HEK293T (cell line): ENCODE results near the gene CBX3.
"Not testable (repeated sequence)": the region's sequence is repeated elsewhere in the genome, so short reads cannot be mapped to it uniquely, and the experiment has no call there.

Experiments used
- CTCF ChIA-PET: fragments of 350-600 bp; formaldehyde crosslinking; extraction: SDS; loops from one replicate; lab custom pipeline; 2021; ENCODE audit warnings: antibody characterized with exemption, inconsistent platforms; lab: Yijun Ruan, JAX
- POLR2A ChIA-PET: fragments of 350-600 bp; formaldehyde crosslinking; extraction: SDS; loops from one replicate; lab custom pipeline; 2020; ENCODE audit warnings: antibody characterized with exemption, inconsistent platforms; lab: Yijun Ruan, JAX
- DNase-seq: peaks from one replicate; pipeline ENCODE4 v3.0.0; 2012; ENCODE audit warnings: mixed read lengths; ENCODE audit errors: extremely low spot score
- ARNT ChIP-seq: fragments of 450-650 bp; IDR thresholded peaks from 2 replicates; pipeline ENCODE4 v1.6.1; 2017; ENCODE audit warnings: mild to moderate bottlenecking
- BHLHE40 ChIP-seq: fragments of 450-650 bp; IDR thresholded peaks from 2 replicates; pipeline ENCODE4 v1.6.1; 2016; ENCODE audit warnings: mild to moderate bottlenecking, moderate library complexity, borderline replicate concordance
- CTBP1 ChIP-seq: fragments of 450-650 bp; IDR thresholded peaks from 2 replicates; pipeline ENCODE4 v1.6.1; 2016; ENCODE audit warnings: borderline replicate concordance
- ELF4 ChIP-seq: fragments of 450-650 bp; IDR thresholded peaks from 2 replicates; pipeline ENCODE4 v1.6.1; 2017; ENCODE audit warnings: antibody characterized with exemption
- FOXA1 ChIP-seq: fragments of 450-650 bp; IDR thresholded peaks from 2 replicates; pipeline ENCODE4 v1.6.1; 2016; ENCODE audit warnings: mild to moderate bottlenecking
- FOXK2 ChIP-seq: fragments of 450-650 bp; IDR thresholded peaks from 2 replicates; pipeline ENCODE4 v1.6.1; 2016; ENCODE audit warnings: mild to moderate bottlenecking
- FOXM1 ChIP-seq: fragments of 450-650 bp; IDR thresholded peaks from 2 replicates; pipeline ENCODE4 v1.6.1; 2017; ENCODE audit warnings: mild to moderate bottlenecking, borderline replicate concordance
- HDGF ChIP-seq: fragments of 450-650 bp; IDR thresholded peaks from 2 replicates; pipeline ENCODE4 v1.6.1; 2017; ENCODE audit warnings: antibody characterized with exemption, borderline replicate concordance
- L3MBTL2 ChIP-seq: fragments of 450-650 bp; conservative IDR thresholded peaks from 2 replicates; pipeline ENCODE4 v1.6.1; 2016; ENCODE audit warnings: mild to moderate bottlenecking
- LEF1 ChIP-seq: fragments of 450-650 bp; IDR thresholded peaks from 2 replicates; pipeline ENCODE4 v1.6.1; 2017; ENCODE audit warnings: mild to moderate bottlenecking, borderline replicate concordance
- NFRKB ChIP-seq: fragments of 450-650 bp; IDR thresholded peaks from 2 replicates; pipeline ENCODE4 v1.6.1; 2016; ENCODE audit warnings: mild to moderate bottlenecking, moderate library complexity
- PKNOX1 ChIP-seq: fragments of 450-650 bp; IDR thresholded peaks from 2 replicates; pipeline ENCODE4 v1.6.1; 2016
- SP1 ChIP-seq: fragments of 450-650 bp; IDR thresholded peaks from 2 replicates; pipeline ENCODE4 v1.6.1; 2017
- SUZ12 ChIP-seq: fragments of 450-650 bp; IDR thresholded peaks from 2 replicates; pipeline ENCODE4 v1.6.1; 2016; ENCODE audit warnings: mild to moderate bottlenecking
- TARDBP ChIP-seq: fragments of 450-650 bp; IDR thresholded peaks from 2 replicates; pipeline ENCODE4 v1.6.1; 2016
- ZNF384 ChIP-seq: fragments of 450-650 bp; IDR thresholded peaks from 2 replicates; pipeline ENCODE4 v1.6.1; 2016

The CBX3 gene

GRCh38 chr7:26156451-26157420 is 44.8 kb upstream of the CBX3 start:
- DNase-seq = no peak
- POLR2A ChIA-PET = interaction anchor here (0.7 kb wide), 1 partner anchor 24 kb away, joined by 3 read pairs; no protein-coding TSS in a partner anchor
- CTCF ChIA-PET = interaction anchor here (0.6 to 1.4 kb wide), 2 partner anchors 11 to 264 kb away, joined by 3 to 6 read pairs; no protein-coding TSS in a partner anchor
- TF ChIP-seq LEF1 (no peak), TARDBP (no peak), ARNT (no peak), SP1 (no peak), ZNF384 (no peak), HDGF (no peak), CTBP1 (no peak), PKNOX1 (no peak), FOXK2 (no peak), SUZ12 (no peak), BHLHE40 (no peak), L3MBTL2 (no peak), FOXM1 (no peak), ELF4 (no peak), FOXA1 (no peak), NFRKB (no peak)

GRCh38 chr7:26157520-26158105 is 43.9 kb upstream of the CBX3 start:
- DNase-seq = no peak
- CTCF ChIA-PET = interaction anchor here (0.6 to 1.4 kb wide), 3 partner anchors 12 to 265 kb away, joined by 3 to 6 read pairs (median 3); no protein-coding TSS in a partner anchor
- no peak for TF ChIP-seq BHLHE40
- TF ChIP-seq TARDBP = no peak
- TF ChIP-seq L3MBTL2 = no peak
- TF ChIP-seq CTBP1 = no peak
- no peak for TF ChIP-seq SP1
- no peak for TF ChIP-seq SUZ12
- no peak for TF ChIP-seq PKNOX1
- TF ChIP-seq ARNT = no peak
- no peak for TF ChIP-seq FOXK2
- TF ChIP-seq FOXM1 = no peak
- TF ChIP-seq NFRKB = no peak
- POLR2A ChIA-PET = interaction anchor here (0.7 kb wide), 1 partner anchor 23 kb away, joined by 3 read pairs; no protein-coding TSS in a partner anchor

- no peak for DNase-seq
- TF ChIP-seq SP1 (no peak), ZNF384 (no peak), L3MBTL2 (no peak)
- ChIA-PET CTCF (interaction anchor here (0.9 kb wide), 1 partner anchor 81 kb away, joined by 3 read pairs; no protein-coding TSS in a partner anchor), POLR2A (no interaction called here)
These were observed 42.3 kb upstream of the CBX3 start for GRCh38 chr7:26159243-26159642.

GRCh38 chr7:26160896-26161295 is 40.6 kb upstream of the CBX3 start:
- ChIA-PET POLR2A (interaction anchor here (0.6 to 1.3 kb wide), 2 partner anchors 9 kb away, joined by 4 to 7 read pairs; partner anchors contain the start of gene NFE2L3), CTCF (interaction anchor here (1.2 to 1.3 kb wide), 2 partner anchors 70 kb away, joined by 3 read pairs; no protein-coding TSS in a partner anchor)
- DNase-seq = no peak
- no peak for TF ChIP-seq HDGF
- no peak for TF ChIP-seq FOXM1
- no peak for TF ChIP-seq CTBP1
- TF ChIP-seq PKNOX1 = no peak
- no peak for TF ChIP-seq ZNF384
- no peak for TF ChIP-seq SUZ12
- TF ChIP-seq BHLHE40 = no peak
- TF ChIP-seq ELF4 = no peak
- no peak for TF ChIP-seq LEF1
- TF ChIP-seq NFRKB = no peak
- TF ChIP-seq SP1 = no peak
- TF ChIP-seq ARNT = no peak
- TF ChIP-seq L3MBTL2 = no peak
- TF ChIP-seq TARDBP = no peak

- ChIA-PET POLR2A (interaction anchor here (1.3 kb wide), 1 partner anchor 10 kb away, joined by 3 read pairs; the partner anchor contains the start of gene NFE2L3), CTCF (interaction anchor here (0.6 to 0.7 kb wide), 2 partner anchors 190 to 903 kb away, joined by 3 read pairs; no protein-coding TSS in a partner anchor)
- TF ChIP-seq LEF1 (no peak), FOXK2 (no peak), SUZ12 (no peak), BHLHE40 (no peak), ZNF384 (no peak), ELF4 (no peak), L3MBTL2 (no peak), CTBP1 (no peak), ARNT (no peak), TARDBP (no peak), FOXM1 (no peak), HDGF (no peak), FOXA1 (no peak), SP1 (no peak), NFRKB (no peak), PKNOX1 (no peak)
- DNase-seq = no peak
These were observed 39.1 kb upstream of the CBX3 start for GRCh38 chr7:26162431-26162830.

- DNase-seq, POLR2A ChIA-PET, CTCF ChIA-PET: not testable (repeated sequence)
These were observed 37.7 kb upstream of the CBX3 start for GRCh38 chr7:26163804-26164203.
